NCI-H2107 treated with DMSO at 0.1 percent for 48 hours (cell line): ENCODE measurements around the gene FXYD7.

Experiments
- DNase-seq: peaks from one replicate; lab custom pipeline; 2025; ENCODE audit not compliant: unreplicated experiment; lab: John Stamatoyannopoulos, UW

Gene FXYD7

GRCh38 chr19:35162471-35163326 is 19.6 kb downstream of the FXYD7 start:
- no peak for DNase-seq

- DNase-seq, result no peak
These were observed 21.4 kb downstream of the FXYD7 start for GRCh38 chr19:35164418-35164817.

- no peak for DNase-seq
These were observed 22.4 kb downstream of the FXYD7 start for GRCh38 chr19:35165200-35166058.

- DNase-seq, result no peak
These were observed 23.3 kb downstream of the FXYD7 start for GRCh38 chr19:35166100-35167063.

- DNase-seq, result no peak
These were observed 24.4 kb downstream of the FXYD7 start for GRCh38 chr19:35167251-35168119.

- DNase-seq, result no peak
These were observed 25.1 kb downstream of the FXYD7 start for GRCh38 chr19:35168196-35168595.

- no peak for DNase-seq
These were observed 26.4 kb downstream of the FXYD7 start for GRCh38 chr19:35169221-35169995.

- DNase-seq, result no peak
These were observed 27.5 kb downstream of the FXYD7 start for GRCh38 chr19:35170359-35171061.

- DNase-seq, result no peak
These were observed 28.7 kb downstream of the FXYD7 start for GRCh38 chr19:35171730-35172129.

GRCh38 chr19:35174226-35174625 is 31.2 kb downstream of the FXYD7 start:
- DNase-seq, result no peak

GRCh38 chr19:35176181-35176570 is 33.1 kb downstream of the FXYD7 start:
- DNase-seq, result no peak

GRCh38 chr19:35177377-35178274 is 34.6 kb downstream of the FXYD7 start:
- DNase-seq, result no peak

- no peak for DNase-seq
These were observed 35.6 kb downstream of the FXYD7 start for GRCh38 chr19:35178701-35179100.

- DNase-seq, result no peak
These were observed 36.8 kb downstream of the FXYD7 start for GRCh38 chr19:35179830-35180229.

GRCh38 chr19:35181387-35181786 is 38.3 kb downstream of the FXYD7 start:
- DNase-seq, result no peak

GRCh38 chr19:35184267-35184666 is 41.2 kb downstream of the FXYD7 start:
- DNase-seq, result no peak

GRCh38 chr19:35184884-35185283 is 41.8 kb downstream of the FXYD7 start:
- no peak for DNase-seq
